ENCODE data around the gene KRT14.

The KRT14 gene

DNA sequence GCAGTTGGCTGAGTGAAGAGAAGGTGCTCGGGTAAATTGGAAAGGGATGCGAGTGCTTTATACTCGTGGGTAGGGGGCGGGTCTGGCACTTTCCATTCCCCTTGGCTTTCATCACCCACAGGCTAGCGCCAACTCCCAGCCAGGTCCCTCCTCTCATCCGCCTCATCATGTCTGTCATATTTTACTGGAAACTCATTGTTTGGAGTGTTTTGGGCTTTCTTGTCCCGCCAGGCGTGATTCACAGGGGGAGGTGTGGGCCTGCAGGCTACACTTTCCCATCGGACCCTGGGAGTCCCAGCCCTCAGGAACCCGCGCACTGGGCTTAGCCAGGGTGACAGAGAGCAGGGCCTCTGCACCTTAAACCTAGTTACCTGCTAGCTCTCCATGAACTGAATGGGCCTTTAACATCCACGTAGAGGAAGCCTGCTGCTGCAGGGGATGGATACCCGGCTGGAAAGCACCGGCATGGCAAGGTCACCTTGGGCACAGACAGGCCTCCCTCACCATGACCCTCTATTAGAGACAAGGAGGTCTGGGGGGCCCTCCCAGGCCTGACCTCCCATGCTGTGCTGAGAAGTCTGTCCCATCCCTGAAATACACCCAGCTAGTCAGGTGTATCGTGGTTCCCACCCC is at the start of gene KRT14:
Gene KRT14, minus strand, starts transcription at position 33 of the 633 bp plus-strand sequence. CDS start 61 bp downstream, outside the sequence.
- DNase-seq (ENCODE audit: low read depth), result no peak
- TF ChIP-seq, protein P1, sequence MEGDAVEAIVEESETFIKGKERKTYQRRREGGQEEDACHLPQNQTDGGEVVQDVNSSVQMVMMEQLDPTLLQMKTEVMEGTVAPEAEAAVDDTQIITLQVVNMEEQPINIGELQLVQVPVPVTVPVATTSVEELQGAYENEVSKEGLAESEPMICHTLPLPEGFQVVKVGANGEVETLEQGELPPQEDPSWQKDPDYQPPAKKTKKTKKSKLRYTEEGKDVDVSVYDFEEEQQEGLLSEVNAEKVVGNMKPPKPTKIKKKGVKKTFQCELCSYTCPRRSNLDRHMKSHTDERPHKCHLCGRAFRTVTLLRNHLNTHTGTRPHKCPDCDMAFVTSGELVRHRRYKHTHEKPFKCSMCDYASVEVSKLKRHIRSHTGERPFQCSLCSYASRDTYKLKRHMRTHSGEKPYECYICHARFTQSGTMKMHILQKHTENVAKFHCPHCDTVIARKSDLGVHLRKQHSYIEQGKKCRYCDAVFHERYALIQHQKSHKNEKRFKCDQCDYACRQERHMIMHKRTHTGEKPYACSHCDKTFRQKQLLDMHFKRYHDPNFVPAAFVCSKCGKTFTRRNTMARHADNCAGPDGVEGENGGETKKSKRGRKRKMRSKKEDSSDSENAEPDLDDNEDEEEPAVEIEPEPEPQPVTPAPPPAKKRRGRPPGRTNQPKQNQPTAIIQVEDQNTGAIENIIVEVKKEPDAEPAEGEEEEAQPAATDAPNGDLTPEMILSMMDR (IDR thresholded peaks at IDR 0.05; ENCODE audit: low read depth, low read length, missing control alignments), result no peak
- H3K4me3 ChIP-seq (ENCODE audit: low read depth, low read length), result no peak within 1 kb of the TSS

DNA sequence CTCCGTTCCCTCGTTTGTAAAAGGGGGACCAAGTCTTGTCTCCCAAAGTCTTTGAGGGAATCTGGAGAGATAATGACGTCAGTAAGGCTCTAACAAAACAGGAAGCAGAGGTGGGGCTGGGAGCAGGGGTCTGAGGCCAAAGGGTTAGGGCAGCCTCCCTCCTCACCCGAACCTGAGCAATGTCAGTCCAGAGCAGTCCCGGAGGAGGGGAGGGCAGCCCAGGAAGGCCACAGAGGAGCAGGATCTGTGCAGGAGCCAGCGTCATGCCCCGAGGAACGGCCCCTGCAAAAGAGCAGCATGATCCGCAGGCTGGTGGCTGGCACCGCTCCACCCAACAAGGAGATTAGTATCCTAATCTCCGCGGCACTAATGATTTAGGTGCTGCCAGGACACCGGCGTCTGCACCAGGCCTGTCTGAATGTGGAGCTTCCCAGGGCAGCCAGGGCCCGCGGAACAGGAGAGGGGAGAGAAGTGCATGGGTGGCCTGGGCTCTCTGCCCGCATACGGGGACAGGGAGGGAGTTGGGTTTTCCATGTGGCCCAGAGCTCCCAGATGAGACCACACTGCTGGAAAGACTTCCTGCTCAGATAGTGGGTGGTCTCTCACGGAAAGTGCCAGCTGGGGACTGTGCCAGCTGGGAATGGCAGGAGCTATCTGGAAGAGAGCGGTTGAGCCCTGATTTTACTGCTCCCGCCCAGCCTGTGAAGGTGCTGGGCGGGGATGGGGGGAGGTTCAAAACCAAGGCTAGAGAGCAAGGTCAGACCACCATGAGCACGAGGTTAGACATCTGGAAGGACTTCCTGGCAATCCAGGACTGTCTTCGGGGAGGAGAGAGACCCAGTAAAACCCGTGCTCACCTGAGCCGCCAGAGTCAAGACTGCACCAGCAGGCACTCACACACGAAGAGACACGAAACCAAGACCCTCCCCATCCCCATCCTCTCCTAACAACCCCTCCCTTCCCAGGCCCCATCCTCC is 48.7 kb upstream of the KRT14 start:
- TF ChIP-seq, protein P1 (IDR thresholded peaks at IDR 0.05; ENCODE audit: low read depth, low read length, missing control alignments), result no peak
- no peak for DNase-seq (ENCODE audit: low read depth)
- H3K4me3 ChIP-seq (ENCODE audit: low read depth, low read length), result no peak overlapping the region

DNA sequence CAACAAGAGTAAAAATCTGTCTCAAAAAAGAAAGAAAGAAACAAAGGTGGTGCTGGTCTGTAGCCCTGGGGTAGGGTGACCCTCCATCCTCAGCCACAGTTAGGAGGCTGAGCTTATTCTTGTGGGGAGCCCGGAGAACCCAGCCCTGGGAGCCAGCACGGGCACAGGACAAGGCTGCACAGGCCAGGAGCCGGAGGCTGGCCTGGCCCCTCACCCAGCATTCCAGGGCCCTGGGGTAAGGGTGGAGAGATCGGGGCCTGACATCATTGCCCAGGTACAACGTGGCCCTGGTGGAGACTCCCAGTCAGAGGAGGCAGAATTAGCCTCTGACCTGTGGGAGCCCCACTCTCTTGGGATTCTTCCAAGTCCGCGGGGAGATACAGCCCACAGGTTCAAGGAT is 47.9 kb upstream of the KRT14 start:
- no peak for DNase-seq (ENCODE audit: low read depth)
- TF ChIP-seq, protein P1 (IDR thresholded peaks at IDR 0.05; ENCODE audit: low read depth, low read length, missing control alignments), result no peak
- no peak overlapping the region for H3K4me3 ChIP-seq (ENCODE audit: low read depth, low read length)

DNA sequence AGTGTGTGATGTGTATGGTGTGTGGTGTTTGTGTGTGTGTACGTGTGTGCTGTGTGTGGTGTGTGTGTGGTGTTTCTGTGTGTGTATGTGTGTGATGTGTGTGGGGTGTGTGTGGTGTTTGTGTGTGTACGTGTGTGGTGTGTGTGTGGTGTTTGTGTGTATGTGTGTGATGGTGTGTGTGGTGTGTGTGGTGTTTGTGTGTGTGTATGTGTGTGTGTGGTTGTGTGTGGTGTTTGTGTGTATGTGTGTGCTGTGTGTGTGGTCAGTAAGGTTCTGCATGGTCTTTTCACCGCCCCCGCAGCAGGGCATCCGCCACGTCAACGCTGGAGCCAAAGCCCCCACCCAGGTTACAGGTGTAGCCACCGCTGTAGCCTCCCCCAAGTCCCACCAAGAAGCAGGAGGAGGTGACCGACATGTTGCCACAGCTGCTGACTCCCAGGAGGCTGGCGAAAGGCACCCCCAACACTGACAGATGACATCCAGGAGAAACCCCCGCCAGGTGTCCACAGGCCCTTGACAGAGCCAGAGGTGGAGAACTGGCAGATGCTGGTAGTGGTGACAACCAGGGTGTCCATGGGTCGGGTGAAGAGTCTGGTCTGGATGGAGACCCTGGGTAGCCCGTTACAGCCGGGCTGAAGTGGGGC is 47.0 kb upstream of the KRT14 start:
- DNase-seq (ENCODE audit: low read depth), result no peak
- TF ChIP-seq, protein P1 (IDR thresholded peaks at IDR 0.05; ENCODE audit: low read depth, low read length, missing control alignments), result no peak
- H3K4me3 ChIP-seq (ENCODE audit: low read depth, low read length), result no peak overlapping the region

DNA sequence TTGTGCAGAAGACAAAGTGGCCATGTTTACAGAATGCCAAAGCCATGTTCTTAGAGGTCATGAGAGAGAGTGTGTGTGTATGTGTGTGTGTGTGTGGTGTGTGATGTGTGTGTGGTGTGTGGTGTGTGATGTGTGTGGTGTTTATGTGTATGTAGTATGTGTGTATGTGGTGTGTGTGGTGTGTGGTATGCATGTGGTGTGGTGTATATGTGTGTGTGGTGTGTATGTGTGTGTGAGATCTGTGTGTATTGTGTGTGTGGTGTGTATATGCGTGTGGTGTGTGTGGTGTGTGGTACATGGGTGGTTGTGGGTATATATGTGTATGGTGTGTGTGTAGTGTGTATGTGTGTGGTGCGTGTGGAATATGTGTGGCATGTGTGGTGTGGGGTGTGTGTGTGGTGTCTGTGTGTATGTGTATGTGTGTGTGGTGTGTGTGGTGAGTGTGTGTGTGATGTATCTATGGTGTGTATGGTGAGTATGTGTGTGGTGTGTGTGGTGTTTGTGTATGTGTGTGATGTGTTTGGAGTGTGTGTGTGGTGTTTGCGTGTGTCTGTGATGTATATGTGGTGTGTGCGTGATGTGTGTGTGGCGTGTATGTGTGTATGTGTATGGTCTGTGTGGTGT is 45.9 kb upstream of the KRT14 start:
- TF ChIP-seq, protein P1 (IDR thresholded peaks at IDR 0.05; ENCODE audit: low read depth, low read length, missing control alignments), result no peak
- no peak for DNase-seq (ENCODE audit: low read depth)
- H3K4me3 ChIP-seq (ENCODE audit: low read depth, low read length), result no peak overlapping the region

DNA sequence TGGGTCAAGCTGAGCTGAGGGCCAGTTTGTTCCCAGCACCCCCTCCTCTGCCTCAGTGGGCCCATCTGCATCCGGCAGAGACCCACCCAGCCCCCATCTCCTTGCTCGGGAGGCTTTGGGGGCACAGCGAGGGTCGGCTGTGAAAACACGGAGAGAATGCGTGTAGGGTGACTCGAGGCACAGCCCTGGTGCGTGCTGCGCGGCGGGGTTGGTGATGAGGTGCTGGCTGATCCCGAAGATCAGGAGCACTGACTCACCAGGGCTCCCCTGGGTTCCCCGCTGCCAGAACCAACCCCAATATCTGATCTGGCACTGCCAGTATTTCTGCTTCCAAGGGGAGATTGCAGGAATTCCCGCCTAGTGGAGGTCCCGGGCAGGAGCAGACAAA is 45.2 kb upstream of the KRT14 start:
- DNase-seq (ENCODE audit: low read depth), result no peak
- TF ChIP-seq, protein P1 (IDR thresholded peaks at IDR 0.05; ENCODE audit: low read depth, low read length, missing control alignments), result no peak
- H3K4me3 ChIP-seq (ENCODE audit: low read depth, low read length), result no peak overlapping the region
